Chondrocyte (in vitro differentiated cells): ENCODE data around the gene CAPN2. TPM values are rescaled to one million over a fixed set of nuclear protein-coding genes. Genes with fewer than 3 reads are reported as not detected.

Experiments
- DNase-seq: peaks from one replicate; pipeline ENCODE4 v3.0.0; 2021; ENCODE audit warnings: mixed read lengths, low spot score
- H3K27ac Mint-ChIP-seq: one replicate; pipeline ENCODE4 v1.8.0; 2021; ENCODE audit warnings: mild to moderate bottlenecking, moderate library complexity, mixed read lengths; ENCODE audit not compliant: unreplicated experiment
- H3K27me3 Mint-ChIP-seq: 2 replicates; pipeline ENCODE4 v1.8.0; 2021; ENCODE audit warnings: low read depth, mixed read lengths
- H3K36me3 Mint-ChIP-seq: 2 replicates; pipeline ENCODE4 v1.8.0; 2021; ENCODE audit warnings: low read depth, mixed read lengths
- H3K4me1 Mint-ChIP-seq: 2 replicates; pipeline ENCODE4 v1.8.0; 2021; ENCODE audit warnings: low read depth, mild to moderate bottlenecking, mixed read lengths
- H3K4me3 Mint-ChIP-seq: one replicate; pipeline ENCODE4 v1.8.0; 2021; ENCODE audit warnings: mild to moderate bottlenecking, moderate library complexity, mixed read lengths; ENCODE audit not compliant: unreplicated experiment
- H3K9me3 Mint-ChIP-seq: 2 replicates; pipeline ENCODE4 v1.8.0; 2021; ENCODE audit warnings: low read depth, mixed read lengths
- total RNA-seq: library from RNA; stranded (reverse); gene quantifications from 3 replicates; pipeline ENCODE4 v1.2.1, GENCODE V29; 2021
- TF ChIP-seq, protein P1 (sequence below): fragments of 200-600 bp; sonication (generic); IDR thresholded peaks from 2 replicates; pipeline ENCODE4 v1.5.0; 2021; ENCODE audit warnings: antibody characterized with exemption, mild to moderate bottlenecking, moderate library complexity

CAPN2 gene
- total RNA-seq, 1 donor from 2014 or later, result 241 TPM

DNA sequence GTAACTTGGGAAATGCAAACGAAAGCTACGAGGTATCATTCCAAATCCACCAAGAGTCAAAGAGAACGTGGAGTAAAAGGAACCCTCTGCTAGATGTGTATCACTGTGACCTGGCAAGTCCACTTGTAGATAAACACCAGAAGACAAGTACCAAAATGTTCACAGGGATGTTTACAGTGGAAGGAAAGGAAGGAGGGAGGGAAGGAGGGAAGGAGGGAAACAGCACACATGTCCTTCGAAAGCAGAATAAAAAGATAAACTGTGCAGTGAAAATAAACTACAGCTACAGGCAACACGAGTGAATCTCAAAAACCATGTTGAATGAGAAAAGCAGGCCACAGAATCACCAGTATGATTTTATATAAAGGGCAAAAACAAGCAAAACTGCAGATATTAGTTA is 73.5 kb downstream of the CAPN2 start:
- Mint-ChIP-seq H3K4me3 (no peak overlapping the region), H3K4me1 (peaks cover 3% of the 10 kb centered on the region), H3K9me3 (no peaks in the 10 kb centered on the region), H3K27me3 (no peaks in the 10 kb centered on the region), H3K36me3 (peaks cover 23% of the 10 kb centered on the region), H3K27ac (no peak overlapping the region)
- TF ChIP-seq, protein P1, sequence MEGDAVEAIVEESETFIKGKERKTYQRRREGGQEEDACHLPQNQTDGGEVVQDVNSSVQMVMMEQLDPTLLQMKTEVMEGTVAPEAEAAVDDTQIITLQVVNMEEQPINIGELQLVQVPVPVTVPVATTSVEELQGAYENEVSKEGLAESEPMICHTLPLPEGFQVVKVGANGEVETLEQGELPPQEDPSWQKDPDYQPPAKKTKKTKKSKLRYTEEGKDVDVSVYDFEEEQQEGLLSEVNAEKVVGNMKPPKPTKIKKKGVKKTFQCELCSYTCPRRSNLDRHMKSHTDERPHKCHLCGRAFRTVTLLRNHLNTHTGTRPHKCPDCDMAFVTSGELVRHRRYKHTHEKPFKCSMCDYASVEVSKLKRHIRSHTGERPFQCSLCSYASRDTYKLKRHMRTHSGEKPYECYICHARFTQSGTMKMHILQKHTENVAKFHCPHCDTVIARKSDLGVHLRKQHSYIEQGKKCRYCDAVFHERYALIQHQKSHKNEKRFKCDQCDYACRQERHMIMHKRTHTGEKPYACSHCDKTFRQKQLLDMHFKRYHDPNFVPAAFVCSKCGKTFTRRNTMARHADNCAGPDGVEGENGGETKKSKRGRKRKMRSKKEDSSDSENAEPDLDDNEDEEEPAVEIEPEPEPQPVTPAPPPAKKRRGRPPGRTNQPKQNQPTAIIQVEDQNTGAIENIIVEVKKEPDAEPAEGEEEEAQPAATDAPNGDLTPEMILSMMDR, result no peak
- DNase-seq, result no peak

DNA sequence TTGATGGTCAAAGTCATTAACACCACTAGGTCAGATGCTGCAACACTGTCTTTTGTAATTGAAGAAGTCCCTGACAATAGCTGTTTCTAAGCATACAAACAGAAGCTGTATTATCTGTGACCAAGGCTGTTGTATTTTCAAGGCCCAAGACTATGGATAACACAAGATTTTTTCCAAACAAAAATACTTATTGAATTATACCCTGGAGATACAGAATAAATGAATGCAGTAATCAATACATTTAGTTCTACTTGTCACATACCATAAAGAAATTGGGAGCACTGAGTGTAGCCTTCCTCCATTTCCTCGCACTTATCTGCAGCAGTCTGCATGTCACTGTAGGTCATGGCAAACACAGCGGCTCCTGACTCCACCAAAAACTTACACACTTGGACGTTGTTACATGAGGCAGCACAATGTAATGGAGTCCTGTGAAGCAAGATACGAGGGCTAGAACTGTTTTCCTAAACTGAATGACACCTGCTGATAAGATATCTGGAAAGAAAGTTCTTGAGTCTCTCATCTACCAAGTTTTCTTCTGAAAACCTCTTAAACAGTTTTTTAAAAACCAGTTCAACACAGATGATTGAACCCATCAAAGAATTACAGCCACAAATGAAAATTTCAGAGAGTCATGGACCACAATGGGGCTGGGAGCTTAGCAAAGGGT is 76.5 kb downstream of the CAPN2 start:
- Mint-ChIP-seq H3K27ac (no peak overlapping the region), H3K9me3 (no peaks in the 10 kb centered on the region), H3K4me3 (no peak overlapping the region)

DNA sequence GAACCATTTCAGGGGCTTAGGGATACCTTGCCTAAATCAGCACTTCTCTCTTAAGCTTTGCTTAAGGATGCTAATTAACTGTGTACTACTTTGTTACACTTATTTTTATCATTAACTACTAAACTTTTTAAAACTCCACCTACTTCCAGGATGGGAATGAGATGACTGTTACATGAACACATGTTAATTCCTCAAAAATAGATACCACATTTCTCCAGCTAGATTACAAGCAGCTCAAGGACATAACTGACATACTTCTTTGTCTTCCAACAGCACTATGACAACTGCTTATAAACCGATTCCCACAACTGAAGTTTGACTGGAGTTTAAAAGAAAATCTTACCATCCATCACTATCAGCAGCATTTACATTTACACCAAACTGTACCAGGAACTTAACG is 79.7 kb downstream of the CAPN2 start:
- TF ChIP-seq, protein P1, result no peak
- Mint-ChIP-seq H3K4me3 (no peak overlapping the region), H3K27ac (no peak overlapping the region), H3K9me3 (no peaks in the 10 kb centered on the region), H3K36me3 (peaks cover 19% of the 10 kb centered on the region), H3K4me1 (peaks cover 3% of the 10 kb centered on the region), H3K27me3 (no peaks in the 10 kb centered on the region)
- DNase-seq, result no peak

More for the DNA sequence above, 76.5 kb downstream of the CAPN2 start:
- Mint-ChIP-seq H3K4me1 (peaks cover 3% of the 10 kb centered on the region), H3K36me3 (peaks cover 21% of the 10 kb centered on the region), H3K27me3 (no peaks in the 10 kb centered on the region)
- TF ChIP-seq, protein P1, result no peak
- no peak for DNase-seq

DNA sequence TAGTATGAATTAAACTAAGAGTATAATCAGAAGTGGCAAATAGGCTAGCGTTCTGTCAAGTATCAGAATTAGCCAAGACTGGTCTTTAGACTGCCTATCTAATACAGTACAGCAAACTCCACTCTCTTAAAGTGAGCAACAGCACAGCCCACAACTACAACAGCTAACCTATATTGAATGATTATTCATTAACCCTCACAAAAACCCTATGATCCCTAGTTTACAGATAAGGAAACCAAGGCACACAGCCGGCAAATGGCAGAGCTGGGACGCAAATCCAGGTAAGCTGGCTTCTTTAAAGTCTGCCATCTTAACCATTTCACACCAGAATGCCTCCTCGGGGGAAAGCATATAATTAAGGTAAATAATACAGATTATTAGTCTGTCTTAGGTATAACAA is 81.4 kb downstream of the CAPN2 start:
- H3K27ac Mint-ChIP-seq, result no peak overlapping the region
- peaks cover 20% of the 10 kb centered on the region for H3K36me3 Mint-ChIP-seq
- no peak for DNase-seq
- H3K4me3 Mint-ChIP-seq, result no peak overlapping the region
- H3K4me1 Mint-ChIP-seq, result peaks cover 3% of the 10 kb centered on the region
- TF ChIP-seq, protein P1, result no peak
- no peaks in the 10 kb centered on the region for H3K9me3 Mint-ChIP-seq
- H3K27me3 Mint-ChIP-seq, result no peaks in the 10 kb centered on the region

DNA sequence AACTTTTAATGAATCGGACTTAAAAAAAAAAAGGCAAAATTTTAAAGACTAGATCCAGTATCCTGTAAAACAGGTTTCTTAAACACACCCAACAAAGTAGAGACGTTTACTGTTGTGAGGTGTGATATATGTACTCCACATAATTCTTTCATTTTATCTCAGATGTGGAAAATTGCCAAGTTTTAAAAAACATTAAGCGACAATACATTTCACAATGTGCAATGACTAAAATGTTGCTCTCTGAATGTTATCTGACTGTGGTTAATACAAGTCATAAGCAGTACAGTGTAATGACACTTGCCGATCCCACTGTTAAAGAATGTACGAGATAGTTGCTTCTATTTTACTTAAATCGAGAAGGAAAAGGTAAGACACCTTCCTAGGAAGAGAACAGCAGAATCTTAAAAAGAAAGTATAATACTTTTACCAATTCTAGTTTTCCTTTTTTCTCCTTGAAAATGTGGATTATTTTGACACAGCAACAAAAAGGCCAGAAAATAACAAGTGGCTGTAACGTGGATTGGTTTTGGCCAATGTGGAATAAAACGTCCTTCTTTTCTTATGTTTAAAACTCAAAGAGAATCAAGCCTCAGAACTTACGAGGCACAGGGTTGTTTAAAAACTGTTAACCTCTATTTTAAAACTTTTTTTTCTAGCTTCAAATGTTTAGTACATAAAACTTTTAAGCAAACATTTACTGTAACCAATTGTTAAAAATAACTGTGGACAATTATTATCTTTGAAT is 82.0 kb downstream of the CAPN2 start:
- no peak overlapping the region for H3K27ac Mint-ChIP-seq

More for the DNA sequence above, 82.0 kb downstream of the CAPN2 start:
- no peaks in the 10 kb centered on the region for H3K9me3 Mint-ChIP-seq
- no peak for DNase-seq
- H3K36me3 Mint-ChIP-seq, result peaks cover 21% of the 10 kb centered on the region
- peaks cover 3% of the 10 kb centered on the region for H3K4me1 Mint-ChIP-seq
- H3K4me3 Mint-ChIP-seq, result no peak overlapping the region
- TF ChIP-seq, protein P1, result no peak
- no peaks in the 10 kb centered on the region for H3K27me3 Mint-ChIP-seq
